HEK293T (cell line): ENCODE results near the gene TENM3.

ENCODE experiments used
- FOXK2 ChIP-seq: fragments of 450-650 bp; IDR thresholded peaks from 2 replicates; pipeline ENCODE4 v1.6.1; 2016; ENCODE audit warnings: mild to moderate bottlenecking
- SUZ12 ChIP-seq: fragments of 450-650 bp; IDR thresholded peaks from 2 replicates; pipeline ENCODE4 v1.6.1; 2016; ENCODE audit warnings: mild to moderate bottlenecking

GRCh38 chr4:182337366-182337765 lies 94.2 kb downstream of the TENM3 start:
- TF ChIP-seq SUZ12 (no peak), FOXK2 (no peak)
